Activated B cell treated with CpG ODN at 0.5 μM for 24 hours (primary cell): ENCODE results near the gene OR5H2. TPM values are rescaled to one million over a fixed set of nuclear protein-coding genes. Genes with fewer than 3 reads are reported as not detected.

ENCODE experiments used
- ATAC-seq: fragments of 200-7000 bp; cut with Tn5 transposase; one replicate; pipeline ENCODE4 v1.10.0; 2021; ENCODE audit warnings: low read depth, mild to moderate bottlenecking, moderate library complexity
- CTCF ChIA-PET: fragments of 350-600 bp; sonication (Branson Sonifier 250); formaldehyde crosslinking; loops from one replicate; lab custom pipeline; 2021; ENCODE audit warnings: antibody characterized with exemption; lab: Charles Lee
- POLR2A ChIA-PET: fragments of 350-600 bp; sonication (Branson Sonifier 250); formaldehyde crosslinking; loops from one replicate; lab custom pipeline; 2021; ENCODE audit warnings: antibody characterized with exemption; lab: Charles Lee
- DNase-seq: peaks from one replicate; pipeline ENCODE4 v3.0.0; 2022
- H3K27ac Mint-ChIP-seq: one replicate; pipeline ENCODE4 v1.8.0; 2020; ENCODE audit warnings: mixed read lengths
- H3K27me3 Mint-ChIP-seq: one replicate; pipeline ENCODE4 v1.8.0; 2021; ENCODE audit warnings: mixed read lengths
- H3K36me3 Mint-ChIP-seq: one replicate; pipeline ENCODE4 v1.8.0; 2021; ENCODE audit warnings: low read depth, mixed read lengths
- H3K4me1 Mint-ChIP-seq: one replicate; pipeline ENCODE4 v1.8.0; 2021; ENCODE audit warnings: mixed read lengths
- H3K4me3 Mint-ChIP-seq: one replicate; pipeline ENCODE4 v1.8.0; 2020; ENCODE audit warnings: mild to moderate bottlenecking, mixed read lengths
- H3K9me3 Mint-ChIP-seq: one replicate; pipeline ENCODE4 v1.8.0; 2020; ENCODE audit warnings: mixed read lengths
- CTCF ChIP-seq: fragments of 200-600 bp; IDR thresholded peaks from one replicate; pipeline ENCODE4 v1.8.0; 2022; ENCODE audit warnings: antibody characterized with exemption, mild to moderate bottlenecking
- intact Hi-C: fragments of 100-400 bp; cut with micrococcal nuclease; formaldehyde crosslinking; loops from one replicate; pipeline ENCODE4 v1.15.1; 2024
- total RNA-seq: library from RNA; stranded (reverse); gene quantifications from 2 replicates; pipeline ENCODE4 v1.2.3, GENCODE V29; 2022

Gene OR5H2
- not detected in 2 replicates for total RNA-seq

- no peaks in the 10 kb centered on the region for H3K4me1 Mint-ChIP-seq
- H3K36me3 Mint-ChIP-seq, result no peaks in the 10 kb centered on the region
- ChIA-PET CTCF (no interaction called here), POLR2A (no interaction called here)
- no peaks in the 10 kb centered on the region for H3K27me3 Mint-ChIP-seq
- ATAC-seq (no peak), DNase-seq (no peak)
- H3K4me3 Mint-ChIP-seq, result no peak within 1 kb of the TSS
- TF ChIP-seq CTCF, result no peak
- H3K9me3 Mint-ChIP-seq, result no peaks in the 10 kb centered on the region
- H3K27ac Mint-ChIP-seq, result no peak within 1 kb of the TSS
- intact Hi-C loops, result no loop called here
Measured at GRCh38 chr3:98282205-98282604, at the start of gene OR5H2. OR5H2 (plus strand) TSS chr3:98282505; CDS start chr3:98282903, 398 bp downstream.

DNA sequence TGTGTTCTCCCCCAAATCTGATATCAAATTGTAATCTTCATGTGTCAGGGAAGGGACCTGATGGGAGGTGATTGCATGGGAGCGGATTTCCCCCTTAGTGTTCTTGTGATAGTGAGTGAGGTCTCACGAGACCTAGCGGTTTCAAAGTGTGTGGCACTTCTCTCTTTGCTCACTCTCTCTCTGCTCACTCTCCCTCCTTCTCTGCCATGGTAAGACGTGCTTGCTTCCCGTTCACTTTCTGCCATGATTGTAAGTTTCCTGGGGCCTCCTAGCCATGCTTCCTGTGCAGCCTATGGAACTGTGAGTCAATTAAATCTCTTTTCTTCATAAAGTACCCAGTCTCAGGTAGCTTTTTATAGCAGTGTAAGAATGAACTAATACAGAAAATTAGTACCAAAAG, 48.8 kb upstream of the OR5H2 start:
- Mint-ChIP-seq H3K27ac (no peak overlapping the region), H3K27me3 (peaks cover 2% of the 10 kb centered on the region), H3K36me3 (no peaks in the 10 kb centered on the region), H3K4me3 (no peak overlapping the region), H3K4me1 (no peaks in the 10 kb centered on the region), H3K9me3 (peaks cover 3% of the 10 kb centered on the region)
- ChIA-PET CTCF (no interaction called here), POLR2A (no interaction called here)
- DNase-seq (no peak), ATAC-seq (no peak)
- TF ChIP-seq CTCF, result no peak
- intact Hi-C loops, result no loop called here

DNA sequence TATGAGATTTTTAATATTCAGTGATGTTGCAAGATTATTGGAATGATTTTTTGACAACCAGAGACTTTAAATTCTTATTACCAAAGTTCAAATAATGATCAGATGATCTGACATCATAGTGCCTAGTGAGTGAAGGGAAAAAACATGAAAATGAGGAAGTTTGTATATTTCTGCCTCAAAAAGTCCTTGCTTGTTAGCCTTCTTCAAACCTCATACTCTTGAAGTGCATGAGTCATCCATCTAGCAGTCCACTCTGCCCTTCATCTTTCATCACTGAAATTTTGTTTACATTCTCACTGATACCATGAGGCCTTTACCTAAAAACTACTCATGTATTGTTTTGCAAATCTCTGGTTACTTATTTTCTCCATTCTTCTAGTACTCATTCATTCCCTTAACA, 42.2 kb upstream of the OR5H2 start:
- no peaks in the 10 kb centered on the region for H3K4me1 Mint-ChIP-seq
- no peaks in the 10 kb centered on the region for H3K27me3 Mint-ChIP-seq
- DNase-seq, result no peak
- H3K36me3 Mint-ChIP-seq, result no peaks in the 10 kb centered on the region
- ChIA-PET CTCF (no interaction called here), POLR2A (no interaction called here)
- ATAC-seq, result no peak
- intact Hi-C loops, result no loop called here
- no peaks in the 10 kb centered on the region for H3K9me3 Mint-ChIP-seq
- H3K27ac Mint-ChIP-seq, result no peak overlapping the region
- TF ChIP-seq CTCF, result no peak
- no peak overlapping the region for H3K4me3 Mint-ChIP-seq

DNA sequence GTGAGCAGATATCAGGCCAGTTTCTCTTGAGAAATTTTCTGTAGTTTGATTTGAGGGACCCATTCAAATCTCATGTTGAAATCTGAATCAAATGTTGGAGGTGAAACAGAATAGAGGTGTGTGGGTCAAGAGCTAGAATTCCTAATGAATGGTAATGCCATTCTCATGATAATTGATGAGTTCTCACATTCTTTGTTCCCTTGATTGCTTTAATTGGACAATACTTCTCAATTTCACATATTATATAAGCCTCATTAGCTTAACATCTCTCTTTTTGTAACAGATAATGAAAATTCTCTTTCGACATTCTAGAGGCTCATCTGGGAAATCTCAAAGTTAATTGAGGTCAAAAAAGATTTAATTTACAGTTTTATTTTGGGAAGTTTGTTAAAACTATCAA, 40.1 kb upstream of the OR5H2 start:
- ChIA-PET CTCF (no interaction called here), POLR2A (no interaction called here)

DNA sequence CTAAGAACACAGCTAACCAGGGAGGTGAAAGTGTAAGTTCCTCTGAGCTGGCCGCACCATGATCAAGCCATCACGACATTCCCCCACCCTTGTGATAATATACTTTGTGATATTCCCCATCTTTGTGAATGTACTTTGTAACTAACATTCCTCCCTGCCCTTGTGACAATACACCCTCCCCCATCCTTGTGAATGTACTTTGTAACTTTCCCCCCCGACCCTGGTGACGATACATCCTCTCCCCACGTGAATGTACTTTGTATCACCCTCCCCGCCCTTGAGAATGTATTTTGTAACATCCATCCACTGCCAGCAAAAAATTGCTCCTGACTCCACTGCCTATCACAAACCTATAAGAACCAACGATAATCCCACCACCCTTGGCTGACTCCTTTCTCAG, 38.5 kb upstream of the OR5H2 start:
- Mint-ChIP-seq H3K27me3 (no peaks in the 10 kb centered on the region), H3K4me1 (no peaks in the 10 kb centered on the region), H3K4me3 (no peak overlapping the region), H3K27ac (no peak overlapping the region), H3K9me3 (no peaks in the 10 kb centered on the region), H3K36me3 (no peaks in the 10 kb centered on the region)
- ChIA-PET POLR2A (no interaction called here), CTCF (no interaction called here)
- TF ChIP-seq CTCF, result no peak
- no peak for ATAC-seq
- DNase-seq, result no peak
- intact Hi-C loops, result no loop called here

More for the DNA sequence above, 40.1 kb upstream of the OR5H2 start:
- H3K4me3 Mint-ChIP-seq, result no peak overlapping the region
- H3K36me3 Mint-ChIP-seq, result no peaks in the 10 kb centered on the region
- no peak for TF ChIP-seq CTCF
- DNase-seq, result no peak
- H3K9me3 Mint-ChIP-seq, result no peaks in the 10 kb centered on the region
- H3K27ac Mint-ChIP-seq, result no peak overlapping the region
- H3K27me3 Mint-ChIP-seq, result no peaks in the 10 kb centered on the region
- H3K4me1 Mint-ChIP-seq, result no peaks in the 10 kb centered on the region
- ATAC-seq, result no peak
- intact Hi-C loops, result no loop called here
